ENCODE measurements around the gene ZSWIM1. TPM values are rescaled to one million over a fixed set of nuclear protein-coding genes. Genes with fewer than 3 reads are reported as not detected.

The ZSWIM1 gene
- total and polyA plus RNA-seq, 12 donors: 3.8 to 12.0 (median 9.8) TPM

GRCh38 chr20:45860560-45861220 lies 20.3 kb upstream of the ZSWIM1 start:
- Histone ChIP-seq H3K36me3 (peaks cover 0 to 5% (median 0%) of the 10 kb centered on the region in 9 donors), H3K27ac (no peak overlapping the region), H3K27me3 (no peaks in the 10 kb centered on the region), H3K9me3 (no peaks in the 10 kb centered on the region), H3K4me3 (no peak overlapping the region), H3K4me1 (peaks cover 6 to 26% (median 23%) of the 10 kb centered on the region in 9 donors)
- DNase-seq (no peak), ATAC-seq (no peak)
- no peak for TF ChIP-seq CTCF (IDR thresholded peaks at IDR 0.05)
- intact Hi-C loops (cut with DNase I): no loop called here
- 71 to 72% methylated on average over 7 of the region's 7 CpGs for WGBS, 2 donors

GRCh38 chr20:45861221-45862075 lies 19.6 kb upstream of the ZSWIM1 start:
- DNase-seq (no peak), ATAC-seq (no peak)
- Histone ChIP-seq H3K27ac (no peak overlapping the region), H3K4me1 (peaks cover 0 to 18% (median 16%) of the 10 kb centered on the region in 9 donors), H3K36me3 (peaks cover 0 to 5% (median 0%) of the 10 kb centered on the region in 9 donors), H3K9me3 (no peaks in the 10 kb centered on the region), H3K27me3 (no peaks in the 10 kb centered on the region), H3K4me3 (no peak overlapping the region)
- WGBS, 2 donors: 93 to 94% methylated on average over 7 of the region's 7 CpGs
- intact Hi-C loops (cut with DNase I): no loop called here
- no peak for TF ChIP-seq CTCF (IDR thresholded peaks at IDR 0.05)

GRCh38 chr20:45863543-45864470 lies 17.2 kb upstream of the ZSWIM1 start:
- H3K27ac ChIP-seq: no peak overlapping the region
- TF ChIP-seq CTCF (IDR thresholded peaks at IDR 0.05): no peak
- no peak overlapping the region for H3K4me3 ChIP-seq
- WGBS, 2 donors: 91 to 92% methylated on average over 7 of the region's 7 CpGs
- peaks cover 0 to 3% (median 0%) of the 10 kb centered on the region in 9 donors for H3K4me1 ChIP-seq
- ATAC-seq: no peak
- H3K9me3 ChIP-seq: no peaks in the 10 kb centered on the region
- intact Hi-C loops (cut with DNase I): no loop called here
- H3K27me3 ChIP-seq: no peaks in the 10 kb centered on the region
- DNase-seq: no peak
- H3K36me3 ChIP-seq: peaks cover 0 to 8% (median 0%) of the 10 kb centered on the region in 9 donors

GRCh38 chr20:45866454-45866853 lies 14.6 kb upstream of the ZSWIM1 start:
- 91 to 93% methylated on average over 5 of the region's 5 CpGs for WGBS, 2 donors
- H3K4me1 ChIP-seq: no peaks in the 10 kb centered on the region
- no peaks in the 10 kb centered on the region for H3K9me3 ChIP-seq
- no peak overlapping the region for H3K4me3 ChIP-seq
- TF ChIP-seq CTCF (IDR thresholded peaks at IDR 0.05): no peak
- H3K27me3 ChIP-seq: no peaks in the 10 kb centered on the region
- ATAC-seq (no peak), DNase-seq (no peak)
- H3K27ac ChIP-seq: no peak overlapping the region
- H3K36me3 ChIP-seq: peaks cover 0 to 3% (median 0%) of the 10 kb centered on the region in 9 donors
- intact Hi-C loops (cut with DNase I): no loop called here
